ENCODE measurements around the gene ATP6AP2.

GRCh38 chrX:40544343-40545266 is 36.2 kb upstream of the ATP6AP2 start:
- TF ChIP-seq CTCF (IDR thresholded peaks at IDR 0.05) (no peak), POLR2A (IDR thresholded peaks at IDR 0.05) (no peak)

All from lower leg skin (tissue), 3 donors.